ENCODE results near the gene PPP2R5C. TPM values are rescaled to one million over a fixed set of nuclear protein-coding genes. Genes with fewer than 3 reads are reported as not detected.

The PPP2R5C gene
- total and polyA plus RNA-seq, 2 of the 4 experiments (the other 2 are of a cell fraction) = 65.9 to 78.7 TPM

GRCh38 chr14:101760138-101761011 is 1.1 kb upstream of the PPP2R5C start:
- peak; percentile 45 for TF ChIP-seq USF2 (IDR thresholded peaks at IDR 0.05; ENCODE audit: low read depth, low read length)
- no peak for TF ChIP-seq CHD1 (IDR thresholded peaks at IDR 0.05; ENCODE audit: low read depth, low read length)
- TF ChIP-seq MAZ (IDR thresholded peaks at IDR 0.05; ENCODE audit: borderline replicate concordance, low read depth, low read length) = no peak; the same call in 1 of the 2 replicates
- no peak for TF ChIP-seq MXI1 (IDR thresholded peaks at IDR 0.05; ENCODE audit: borderline replicate concordance, low read depth, low read length)
- no peak for TF ChIP-seq RAD21 (IDR thresholded peaks at IDR 0.05; ENCODE audit: low read length)
- TF ChIP-seq MAFK (IDR thresholded peaks at IDR 0.05; ENCODE audit: low read depth, low read length) = no peak
- TF ChIP-seq SMC3 (IDR thresholded peaks at IDR 0.05; ENCODE audit: low read depth, low read length) = no peak
- TF ChIP-seq RCOR1 (IDR thresholded peaks at IDR 0.05; ENCODE audit: insufficient replicate concordance, low read length) = no peak
- Histone ChIP-seq H4K5ac (ENCODE audit: low read depth, low read length) (no peak overlapping the region), H4K20me1 (ENCODE audit: insufficient read depth, low read length) (peaks cover 4% of the 10 kb centered on the region), H2BK120ac (ENCODE audit: low read depth, low read length) (no peak overlapping the region), H3K27ac (ENCODE audit: insufficient read depth, low read length) (no peak overlapping the region), H3K9me3 (ENCODE audit: control insufficient read depth, insufficient read depth, low read length) (no peaks in the 10 kb centered on the region; the same call in 1 of the 2 replicates), H2AK9ac (replicated peaks; ENCODE audit: low read depth, low read length, poor library complexity) (no peak overlapping the region), H3K4me3 (ENCODE audit: insufficient read depth, low read depth, low read length) (peak overlapping the region; percentile 23; the same call in 1 of the 2 replicates), H3K23ac (ENCODE audit: low read depth, low read length) (0 out of 2 replicates have a peak overlapping the region, but pooled peaks have one; percentile 60), H3K36me3 (ENCODE audit: control insufficient read depth, insufficient read depth, low read length) (peaks cover 4% of the 10 kb centered on the region; the same call in 1 of the 2 replicates), H3K79me1 (ENCODE audit: low read depth in 1 of 2, low read length in 2 of 2) (peaks cover 3 to 8% of the 10 kb centered on the region in 2 experiments; a peak in 1 of 4 replicates), H3K4me2 (ENCODE audit: low read depth, low read length) (peak overlapping the region; percentile 55), H3K9me1 (ENCODE audit: insufficient read depth, low read length) (peaks cover 4% of the 10 kb centered on the region; the same call in 1 of the 2 replicates), H4K91ac (ENCODE audit: insufficient read depth, low read depth, low read length) (no peak overlapping the region), H2BK20ac (ENCODE audit: low read depth, low read length) (no peak overlapping the region), H2BK15ac (ENCODE audit: low read depth, low read length) (no peak overlapping the region), H3K56ac (ENCODE audit: extremely low read depth, insufficient read depth, low read length) (no peak overlapping the region), H3K14ac (replicated peaks; ENCODE audit: low read depth, low read length) (no peak overlapping the region), H3K4ac (ENCODE audit: low read depth, low read length) (no peak overlapping the region), H4K8ac (ENCODE audit: low read depth in 2 of 2, low read length in 2 of 2) (peak overlapping the region in 1 of 2 experiments; percentile 48; a peak in 1 of 4 replicates), H3K4me1 (ENCODE audit: control insufficient read depth, insufficient read depth, low read length) (no peaks in the 10 kb centered on the region), H3K27me3 (ENCODE audit: control insufficient read depth, insufficient read depth, low read length) (peaks cover 22% of the 10 kb centered on the region), H3K18ac (ENCODE audit: low read depth, low read length) (no peak overlapping the region), H2AFZ (replicated peaks; ENCODE audit: low read length, poor library complexity) (peak overlapping the region; percentile 88), H3K9ac (ENCODE audit: low read depth, low read length) (no peak overlapping the region), H2AK5ac (ENCODE audit: low read depth, low read length) (no peak overlapping the region), H2BK5ac (ENCODE audit: low read depth, low read length, poor library complexity, severe bottlenecking) (no peak overlapping the region)
- peak; percentile 98 for DNase-seq
- BruUV-seq (replicated peaks) = no TSS peak
- intact Hi-C loops (cut with micrococcal nuclease) = no loop called here
- CTCF ChIA-PET = interaction anchor here (0.8 kb wide), 1 partner anchor 11 kb away, joined by 4 read pairs; no protein-coding TSS in a partner anchor
- in situ Hi-C loops (cut with MboI; ENCODE audit: low sequenced_read_pairs) = loop anchor here (25.0 kb wide), 1 partner anchor 552 kb away; the partner anchor contains the start of genes MOK and ZNF839
- dilution Hi-C loops (cut with HindIII; ENCODE audit: low sequenced_read_pairs, unreplicated experiment) = no loop called here
- peak; percentile 86 for ATAC-seq (ENCODE audit: low read depth)
- POLR2A ChIA-PET (ENCODE audit: unreplicated experiment) = interaction anchor here (1.2 kb wide), 1 partner anchor 188 kb away, joined by 3 read pairs; no protein-coding TSS in a partner anchor
- WGBS, 2 experiments (ENCODE audit: extremely low coverage in 2 of 2, insufficient read length in 1 of 2) = 0% methylated on average over 7 of the region's 63 CpGs; no CpG with 5 or more reads in 1 of the 2 experiments
